Measurements from ENCODE around the gene TEDC1.

TEDC1 gene

GRCh38 chr14:105526776-105527380, 35.8 kb downstream of the TEDC1 start:
- Histone ChIP-seq H3K27me3 (peaks cover 0 to 19% (median 0%) of the 10 kb centered on the region in 11 experiments; a peak in 7 of 22 replicates), H3K4me2 (peak overlapping the region; percentile 95 to 100 (median 99)), H3K9me3 (replicated peaks in 1 of 11) (no peaks in the 10 kb centered on the region), H4K20me1 (peaks cover 0 to 23% (median 6%) of the 10 kb centered on the region in 11 experiments; a peak in 10 of 22 replicates), H3K4me1 (peaks cover 40 to 63% (median 54%) of the 10 kb centered on the region in 10 experiments), H3K9ac (peak overlapping the region; percentile 77 to 88 (median 85)), H3K36me3 (no peaks in the 10 kb centered on the region), H3K4me3 (peak overlapping the region; percentile 60 to 84 (median 72)), H3K27ac (peak overlapping the region in 10 of 11 experiments; percentile 9 to 89 (median 75); a peak in 17 of 22 replicates)
- no peak for TF ChIP-seq Cebpa-rat (IDR thresholded peaks at IDR 0.05)

GRCh38 chr14:105527381-105527825, 36.4 kb downstream of the TEDC1 start:
- Histone ChIP-seq H3K36me3 (no peaks in the 10 kb centered on the region), H3K4me1 (peaks cover 46 to 68% (median 59%) of the 10 kb centered on the region in 10 experiments), H3K4me2 (peak overlapping the region; percentile 95 to 100 (median 99)), H4K20me1 (peaks cover 0 to 28% (median 7%) of the 10 kb centered on the region in 11 experiments; a peak in 10 of 22 replicates), H3K27me3 (peaks cover 0 to 19% (median 0%) of the 10 kb centered on the region in 11 experiments; a peak in 7 of 22 replicates), H3K9me3 (replicated peaks in 1 of 11) (no peaks in the 10 kb centered on the region), H3K9ac (peak overlapping the region; percentile 77 to 88 (median 85)), H3K27ac (peak overlapping the region in 9 of 11 experiments; percentile 74 to 89 (median 86); a peak in 16 of 22 replicates), H3K4me3 (peak overlapping the region; percentile 60 to 84 (median 72))
- no peak for TF ChIP-seq Cebpa-rat (IDR thresholded peaks at IDR 0.05)

DNA sequence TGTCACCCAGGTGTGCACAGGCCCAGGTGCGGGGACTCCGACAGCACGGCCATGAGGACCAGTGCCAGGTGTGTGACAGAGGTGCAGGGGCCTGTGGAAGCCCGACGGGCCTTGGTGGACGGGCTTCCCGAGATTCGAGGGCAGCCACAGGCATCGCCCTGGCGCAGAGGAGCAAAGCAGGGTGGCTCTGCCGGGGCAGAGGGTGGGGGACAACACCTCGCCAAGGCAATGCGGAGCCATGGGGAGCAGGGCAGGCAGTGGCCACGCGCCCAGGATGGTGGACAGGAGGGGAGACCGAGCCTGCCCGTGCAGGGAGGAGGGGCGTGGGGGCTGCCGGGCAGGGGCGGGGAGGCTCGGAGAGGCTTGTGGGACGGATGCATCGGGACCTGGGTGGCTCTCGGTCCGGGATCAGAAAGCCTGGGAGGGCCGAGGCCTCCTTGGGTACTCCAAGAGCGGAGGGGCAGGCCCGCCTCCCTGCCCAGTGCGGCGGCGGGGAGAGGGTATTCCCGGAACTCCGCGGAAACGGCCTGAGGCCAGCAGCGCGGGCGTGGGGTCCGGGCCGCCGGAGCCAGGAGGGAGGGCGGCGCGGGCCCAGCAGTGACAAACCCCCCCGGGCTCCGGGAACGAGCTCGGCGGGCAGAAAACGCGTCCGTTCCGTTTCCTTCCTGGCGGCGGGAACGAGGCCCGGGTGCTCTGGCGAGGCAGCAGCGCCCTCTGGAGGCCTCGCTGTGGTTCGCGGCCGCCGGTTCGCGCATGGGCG, 37.0 kb downstream of the TEDC1 start:
- Histone ChIP-seq H4K20me1 (peaks cover 0 to 32% (median 7%) of the 10 kb centered on the region in 11 experiments; a peak in 11 of 22 replicates), H3K36me3 (no peaks in the 10 kb centered on the region), H3K9me3 (replicated peaks in 1 of 11) (no peaks in the 10 kb centered on the region), H3K9ac (peak overlapping the region; percentile 77 to 88 (median 85)), H3K4me3 (peak overlapping the region; percentile 60 to 84 (median 72)), H3K4me2 (peak overlapping the region; percentile 95 to 100 (median 99)), H3K27me3 (peaks cover 0 to 19% (median 0%) of the 10 kb centered on the region in 11 experiments; a peak in 7 of 22 replicates), H3K27ac (peak overlapping the region; percentile 56 to 89 (median 85); a peak in 21 of 22 replicates), H3K4me1 (peaks cover 51 to 74% (median 65%) of the 10 kb centered on the region in 10 experiments)
- TF ChIP-seq Cebpa-rat (IDR thresholded peaks at IDR 0.05) = no peak

- H3K36me3 ChIP-seq = no peaks in the 10 kb centered on the region
- no peaks in the 10 kb centered on the region for H3K9me3 ChIP-seq (replicated peaks in 1 of 11)
- peak overlapping the region; percentile 95 to 100 (median 99) for H3K4me2 ChIP-seq
- peak overlapping the region; percentile 77 to 88 (median 85) for H3K9ac ChIP-seq
- H3K4me1 ChIP-seq = peaks cover 54 to 81% (median 72%) of the 10 kb centered on the region in 10 experiments
- H3K27me3 ChIP-seq = peaks cover 0 to 24% (median 0%) of the 10 kb centered on the region in 11 experiments; a peak in 7 of 22 replicates
- TF ChIP-seq Cebpa-rat (IDR thresholded peaks at IDR 0.05) = no peak
- peak overlapping the region; percentile 60 to 84 (median 72) for H3K4me3 ChIP-seq
- peaks cover 0 to 36% (median 7%) of the 10 kb centered on the region in 11 experiments; a peak in 11 of 22 replicates for H4K20me1 ChIP-seq
- H3K27ac ChIP-seq = peak overlapping the region; percentile 28 to 89 (median 85); a peak in 21 of 22 replicates
These were observed 37.7 kb downstream of the TEDC1 start for GRCh38 chr14:105528586-105529318.

GRCh38 chr14:105529319-105529568, 38.2 kb downstream of the TEDC1 start:
- Histone ChIP-seq H3K4me3 (peak overlapping the region; percentile 60 to 84 (median 72)), H3K36me3 (no peaks in the 10 kb centered on the region), H4K20me1 (peaks cover 0 to 36% (median 7%) of the 10 kb centered on the region in 11 experiments; a peak in 11 of 22 replicates), H3K4me2 (peak overlapping the region; percentile 95 to 100 (median 99)), H3K9me3 (replicated peaks in 1 of 11) (no peaks in the 10 kb centered on the region), H3K4me1 (peaks cover 54 to 86% (median 77%) of the 10 kb centered on the region in 10 experiments), H3K27ac (peak overlapping the region; percentile 28 to 89 (median 85); a peak in 21 of 22 replicates), H3K27me3 (peaks cover 0 to 24% (median 0%) of the 10 kb centered on the region in 11 experiments; a peak in 7 of 22 replicates), H3K9ac (peak overlapping the region; percentile 64 to 88 (median 85))
- TF ChIP-seq Cebpa-rat (IDR thresholded peaks at IDR 0.05) = no peak

DNA sequence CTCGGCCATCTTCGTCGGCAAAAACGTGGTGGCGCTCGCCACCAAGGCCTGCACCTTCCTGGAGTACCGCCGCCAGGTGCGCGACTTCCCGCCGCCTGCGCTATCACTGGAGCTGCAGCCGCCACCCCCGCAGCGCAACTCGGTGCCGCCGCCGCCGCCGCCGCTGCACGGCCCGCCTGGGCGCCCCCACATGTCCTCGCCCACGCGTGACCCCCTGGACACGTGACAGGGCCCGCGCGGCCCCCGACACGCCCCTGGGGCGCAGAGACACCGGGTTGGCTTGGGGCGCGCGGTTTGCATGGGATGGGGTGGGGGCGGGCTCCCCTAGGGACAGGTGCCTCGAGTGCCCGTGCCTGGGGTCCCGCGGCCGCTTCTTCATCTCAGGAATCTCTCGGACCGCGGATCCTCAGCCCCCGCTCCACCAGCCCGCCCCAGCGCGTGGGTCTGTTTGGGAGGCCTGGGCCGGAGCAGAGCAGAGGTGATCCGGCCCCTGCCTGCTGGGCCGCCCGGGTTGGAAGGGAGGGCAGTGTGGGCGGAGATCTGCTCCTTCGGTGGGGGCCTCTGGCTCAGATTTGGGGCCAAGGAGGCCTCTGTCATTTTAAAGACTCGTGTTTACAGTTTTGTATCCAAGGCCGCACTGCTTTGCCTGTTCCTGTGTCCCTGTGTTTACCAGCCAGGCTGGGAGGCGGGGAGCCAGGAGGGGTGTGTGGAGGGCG, 38.7 kb downstream of the TEDC1 start:
- no peaks in the 10 kb centered on the region for H3K9me3 ChIP-seq (replicated peaks in 1 of 11)
- peak overlapping the region; percentile 17 to 89 (median 85); a peak in 21 of 22 replicates for H3K27ac ChIP-seq
- H3K4me2 ChIP-seq = peak overlapping the region; percentile 95 to 100 (median 99)
- peaks cover 0 to 24% (median 0%) of the 10 kb centered on the region in 11 experiments; a peak in 7 of 22 replicates for H3K27me3 ChIP-seq
- TF ChIP-seq Cebpa-rat (IDR thresholded peaks at IDR 0.05) = no peak
- no peaks in the 10 kb centered on the region for H3K36me3 ChIP-seq
- peak overlapping the region; percentile 64 to 88 (median 85); a peak in 21 of 22 replicates for H3K9ac ChIP-seq
- peak overlapping the region; percentile 60 to 84 (median 72) for H3K4me3 ChIP-seq
- H4K20me1 ChIP-seq = peaks cover 0 to 36% (median 7%) of the 10 kb centered on the region in 11 experiments; a peak in 11 of 22 replicates
- H3K4me1 ChIP-seq = peaks cover 54 to 90% (median 82%) of the 10 kb centered on the region in 10 experiments

DNA sequence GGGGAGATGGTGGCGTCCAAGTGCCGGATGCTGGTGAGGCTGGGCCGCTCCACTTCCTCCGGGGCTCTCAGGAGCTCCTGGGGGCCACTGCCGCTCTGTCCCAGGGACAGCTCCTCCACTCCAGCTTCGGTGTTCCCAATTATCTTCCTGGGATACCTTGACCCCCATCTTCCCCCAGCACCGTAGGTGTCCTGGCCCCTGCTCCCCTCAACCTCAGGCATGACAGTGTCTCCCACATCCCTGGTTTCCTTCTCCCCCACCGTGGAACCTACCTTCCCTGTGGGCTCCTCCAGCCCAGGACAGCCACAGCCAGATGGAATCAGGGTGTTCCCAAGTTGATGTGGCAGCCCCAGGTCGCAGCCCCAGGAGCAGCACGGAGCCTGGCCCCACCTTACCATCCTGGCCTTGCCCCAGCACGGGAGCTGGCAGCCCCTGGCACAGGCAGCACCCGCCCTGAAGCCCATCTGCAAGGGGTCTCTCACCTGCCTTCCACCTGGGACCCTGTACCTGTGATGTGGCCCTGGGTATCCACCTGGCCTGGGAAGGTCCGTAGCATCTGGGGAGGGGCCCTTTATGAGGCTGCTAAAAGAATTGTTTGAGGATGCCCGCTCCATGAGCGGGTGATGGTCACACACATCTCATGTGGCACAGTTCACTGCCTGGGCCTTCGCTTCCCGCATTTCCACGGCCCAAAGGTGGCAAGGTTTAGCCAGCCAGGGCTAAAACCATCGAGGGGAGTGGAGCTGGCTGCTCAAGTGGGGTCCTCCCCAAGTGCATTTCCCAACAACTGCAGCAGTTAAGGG, 39.4 kb downstream of the TEDC1 start:
- peaks cover 0 to 36% (median 7%) of the 10 kb centered on the region in 11 experiments; a peak in 11 of 22 replicates for H4K20me1 ChIP-seq
- H3K27ac ChIP-seq = peak overlapping the region in 9 of 11 experiments; percentile 72 to 89 (median 86); a peak in 19 of 22 replicates
- TF ChIP-seq Cebpa-rat (IDR thresholded peaks at IDR 0.05) = no peak
- H3K27me3 ChIP-seq = peaks cover 0 to 24% (median 0%) of the 10 kb centered on the region in 11 experiments; a peak in 7 of 22 replicates
- peak overlapping the region; percentile 60 to 84 (median 72); a peak in 19 of 20 replicates for H3K4me3 ChIP-seq
- H3K4me2 ChIP-seq = peak overlapping the region; percentile 95 to 100 (median 99)
- peaks cover 54 to 89% (median 84%) of the 10 kb centered on the region in 10 experiments for H3K4me1 ChIP-seq
- no peaks in the 10 kb centered on the region for H3K36me3 ChIP-seq
- no peaks in the 10 kb centered on the region for H3K9me3 ChIP-seq (replicated peaks in 1 of 11)
- peak overlapping the region; percentile 64 to 88 (median 85); a peak in 21 of 22 replicates for H3K9ac ChIP-seq
